GM12872 (cell line): ENCODE measurements around the gene ORM1.

Experiments
- CTCF ChIP-seq: IDR thresholded peaks from 3 replicates; pipeline ENCODE4 v1.5.1; 2011; ENCODE audit warnings: low read depth, mild to moderate bottlenecking, low read length, moderate library complexity; ENCODE audit not compliant: insufficient read depth

ORM1 gene

GRCh38 chr9:114372921-114373448 lies 50.1 kb downstream of the ORM1 start:
- no peak for TF ChIP-seq CTCF

- TF ChIP-seq CTCF: no peak
Observed at GRCh38 chr9:114373960-114374730, 51.2 kb downstream of the ORM1 start.

GRCh38 chr9:114374936-114375335 lies 52.0 kb downstream of the ORM1 start:
- no peak for TF ChIP-seq CTCF

- TF ChIP-seq CTCF: no peak
Observed at GRCh38 chr9:114375386-114376175, 52.7 kb downstream of the ORM1 start.
